Activated CD8-positive, alpha-beta memory T cell treated with anti-CD3 and anti-CD28 coated beads, Interleukin-2, amount 50 U/mL, for 1 hour (primary cell): Measurements from ENCODE around the gene TGFB2.

Experiments
- DNase-seq: peaks from one replicate; pipeline ENCODE4 v3.0.0-alpha.2; 2020; ENCODE audit errors: extremely low read depth

TGFB2 gene

GRCh38 chr1:218332416-218332815 lies 12.7 kb upstream of the TGFB2 start:
- DNase-seq, result no peak

- DNase-seq, result no peak
These were observed 8.8 kb upstream of the TGFB2 start for GRCh38 chr1:218336328-218336727.

GRCh38 chr1:218339267-218339831 lies 5.8 kb upstream of the TGFB2 start:
- no peak for DNase-seq

GRCh38 chr1:218341325-218341724 lies 3.8 kb upstream of the TGFB2 start:
- DNase-seq, result no peak

GRCh38 chr1:218342091-218342490 lies 3.0 kb upstream of the TGFB2 start:
- no peak for DNase-seq

- DNase-seq, result no peak
These were observed 696 bp downstream of the TGFB2 start for GRCh38 chr1:218345673-218346390.

GRCh38 chr1:218346391-218347204 lies 1.5 kb downstream of the TGFB2 start:
- DNase-seq, result no peak

GRCh38 chr1:218347336-218347722 lies 2.2 kb downstream of the TGFB2 start:
- no peak for DNase-seq

GRCh38 chr1:218347723-218348627 lies 2.8 kb downstream of the TGFB2 start:
- no peak for DNase-seq

- DNase-seq, result no peak
These were observed 3.5 kb downstream of the TGFB2 start for GRCh38 chr1:218348628-218349071.

GRCh38 chr1:218349348-218350034 lies 4.4 kb downstream of the TGFB2 start:
- no peak for DNase-seq

GRCh38 chr1:218350035-218350525 lies 4.9 kb downstream of the TGFB2 start:
- DNase-seq, result no peak

GRCh38 chr1:218350801-218351266 lies 5.7 kb downstream of the TGFB2 start:
- no peak for DNase-seq

- no peak for DNase-seq
These were observed 6.4 kb downstream of the TGFB2 start for GRCh38 chr1:218351391-218352074.

- DNase-seq, result no peak
These were observed 6.9 kb downstream of the TGFB2 start for GRCh38 chr1:218352075-218352438.

- no peak for DNase-seq
These were observed 8.5 kb downstream of the TGFB2 start for GRCh38 chr1:218353656-218354055.

GRCh38 chr1:218355278-218355677 lies 10.1 kb downstream of the TGFB2 start:
- no peak for DNase-seq

- no peak for DNase-seq
These were observed 12.2 kb downstream of the TGFB2 start for GRCh38 chr1:218357211-218357892.

- DNase-seq, result no peak
These were observed 12.7 kb downstream of the TGFB2 start for GRCh38 chr1:218357893-218358232.
